ENCODE measurements around the gene RBM11. TPM values are rescaled to one million over a fixed set of nuclear protein-coding genes. Genes with fewer than 3 reads are reported as not detected.

The RBM11 gene
- total RNA-seq, 4 donors from 2014 or later, result 8.8 to 28.5 (median 13.0) TPM

DNA sequence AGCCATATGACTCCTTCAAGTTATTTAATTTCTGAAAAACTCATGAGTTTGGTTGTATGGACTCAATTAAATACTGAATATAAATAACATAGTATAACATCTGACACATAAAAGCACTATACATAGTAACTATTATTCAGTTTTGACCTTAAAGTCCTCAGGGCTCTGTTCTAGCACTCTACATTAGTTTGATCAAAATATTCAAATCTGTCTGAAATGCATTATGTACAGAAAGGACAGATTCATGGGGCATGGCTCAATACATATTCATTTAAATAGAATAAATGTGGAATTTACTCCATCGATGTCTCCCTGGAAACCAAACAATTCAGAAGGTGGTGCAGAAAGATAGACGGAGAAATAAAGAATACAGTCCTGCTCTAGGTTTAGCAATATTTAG is 49.1 kb downstream of the RBM11 start:
- no peak for DNase-seq (ENCODE audit: low spot score in 2 of 2)
- H3K9me3 ChIP-seq, result no peaks in the 10 kb centered on the region
- H3K4me3 ChIP-seq, result no peak overlapping the region
- no peaks in the 10 kb centered on the region for H3K36me3 ChIP-seq
- 81 to 85% methylated on average over 2 of the region's 2 CpGs for WGBS, 2 donors
- no peaks in the 10 kb centered on the region for H3K4me1 ChIP-seq
- H3K27ac ChIP-seq, result no peak overlapping the region
- TF ChIP-seq, protein P1, sequence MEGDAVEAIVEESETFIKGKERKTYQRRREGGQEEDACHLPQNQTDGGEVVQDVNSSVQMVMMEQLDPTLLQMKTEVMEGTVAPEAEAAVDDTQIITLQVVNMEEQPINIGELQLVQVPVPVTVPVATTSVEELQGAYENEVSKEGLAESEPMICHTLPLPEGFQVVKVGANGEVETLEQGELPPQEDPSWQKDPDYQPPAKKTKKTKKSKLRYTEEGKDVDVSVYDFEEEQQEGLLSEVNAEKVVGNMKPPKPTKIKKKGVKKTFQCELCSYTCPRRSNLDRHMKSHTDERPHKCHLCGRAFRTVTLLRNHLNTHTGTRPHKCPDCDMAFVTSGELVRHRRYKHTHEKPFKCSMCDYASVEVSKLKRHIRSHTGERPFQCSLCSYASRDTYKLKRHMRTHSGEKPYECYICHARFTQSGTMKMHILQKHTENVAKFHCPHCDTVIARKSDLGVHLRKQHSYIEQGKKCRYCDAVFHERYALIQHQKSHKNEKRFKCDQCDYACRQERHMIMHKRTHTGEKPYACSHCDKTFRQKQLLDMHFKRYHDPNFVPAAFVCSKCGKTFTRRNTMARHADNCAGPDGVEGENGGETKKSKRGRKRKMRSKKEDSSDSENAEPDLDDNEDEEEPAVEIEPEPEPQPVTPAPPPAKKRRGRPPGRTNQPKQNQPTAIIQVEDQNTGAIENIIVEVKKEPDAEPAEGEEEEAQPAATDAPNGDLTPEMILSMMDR (IDR thresholded peaks at IDR 0.05), result no peak
- TF ChIP-seq POLR2A (IDR thresholded peaks at IDR 0.05) (no peak), EP300 (IDR thresholded peaks at IDR 0.05) (no peak)
- H3K27me3 ChIP-seq, result no peaks in the 10 kb centered on the region

DNA sequence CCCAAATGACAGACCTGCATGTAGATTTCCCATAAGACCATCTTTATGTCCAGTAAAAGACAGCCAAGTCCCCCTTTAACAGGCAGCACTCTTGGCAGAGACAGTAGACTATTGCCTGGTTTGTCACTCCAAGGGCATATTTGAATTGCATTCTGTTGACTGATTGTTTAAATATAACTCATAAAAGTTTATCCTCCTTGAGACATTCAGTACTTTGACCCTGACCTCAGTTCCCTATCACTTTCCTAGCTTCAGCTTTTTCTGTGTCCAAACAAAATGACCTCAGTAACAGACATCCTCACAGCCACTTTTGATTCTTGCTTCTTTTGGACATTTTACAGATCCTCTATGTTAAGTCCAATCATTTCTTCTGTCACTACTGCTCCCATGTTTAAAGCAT is 51.1 kb downstream of the RBM11 start:
- no peak overlapping the region for H3K27ac ChIP-seq
- no peaks in the 10 kb centered on the region for H3K36me3 ChIP-seq
- DNase-seq (ENCODE audit: low spot score in 2 of 2), result no peak
- H3K27me3 ChIP-seq, result no peaks in the 10 kb centered on the region
- no peak for TF ChIP-seq POLR2A (IDR thresholded peaks at IDR 0.05)
- no peak overlapping the region for H3K4me3 ChIP-seq
- no peaks in the 10 kb centered on the region for H3K4me1 ChIP-seq
- no peaks in the 10 kb centered on the region for H3K9me3 ChIP-seq

- Histone ChIP-seq H3K36me3 (no peaks in the 10 kb centered on the region), H3K4me1 (peaks cover 0 to 4% (median 0%) of the 10 kb centered on the region in 4 donors), H3K27ac (no peak overlapping the region), H3K9me3 (no peaks in the 10 kb centered on the region), H3K27me3 (peaks cover 0 to 22% of the 10 kb centered on the region in 2 donors), H3K4me3 (no peak overlapping the region)
- DNase-seq (ENCODE audit: low spot score in 2 of 2), result no peak
- TF ChIP-seq POLR2A (IDR thresholded peaks at IDR 0.05), result no peak
- no peak for TF ChIP-seq EP300 (IDR thresholded peaks at IDR 0.05)
- TF ChIP-seq, protein P1 (IDR thresholded peaks at IDR 0.05), result no peak
- WGBS, 2 donors, result 70 to 98% methylated on average over 2 of the region's 2 CpGs
Observed at GRCh38 chr21:14270631-14271030, 54.7 kb downstream of the RBM11 start.

- 88 to 91% methylated on average over 3 of the region's 3 CpGs for WGBS, 2 donors
Observed at GRCh38 chr21:14271053-14271452, 55.1 kb downstream of the RBM11 start.

DNA sequence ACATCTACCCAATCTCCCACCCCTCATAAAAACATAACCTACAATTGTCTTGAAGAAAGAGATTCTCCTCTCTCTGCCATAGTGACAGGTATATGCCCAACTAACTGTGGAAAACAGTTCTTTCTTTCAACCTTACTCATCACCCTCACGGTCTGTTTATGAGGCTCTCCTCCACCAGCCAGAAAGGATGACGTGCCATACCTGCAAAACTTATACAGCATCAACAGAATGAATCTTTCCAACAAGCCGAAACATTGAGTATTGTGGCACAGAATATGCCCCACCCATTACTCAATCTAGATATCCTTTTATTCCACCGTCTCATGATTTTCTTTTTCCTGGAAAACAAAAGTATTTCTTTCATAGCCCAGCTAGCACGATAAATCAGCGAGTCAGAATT is 55.7 kb downstream of the RBM11 start:
- H3K27ac ChIP-seq, result no peak overlapping the region
- 71 to 75% methylated on average over 6 of the region's 6 CpGs for WGBS, 2 donors
- H3K9me3 ChIP-seq, result no peaks in the 10 kb centered on the region
- no peak overlapping the region for H3K4me3 ChIP-seq
- peaks cover 0 to 4% (median 0%) of the 10 kb centered on the region in 4 donors for H3K4me1 ChIP-seq
- H3K27me3 ChIP-seq, result peaks cover 0 to 22% of the 10 kb centered on the region in 2 donors
- DNase-seq (ENCODE audit: low spot score in 2 of 2), result no peak
- no peak for TF ChIP-seq EP300 (IDR thresholded peaks at IDR 0.05)
- TF ChIP-seq, protein P1 (IDR thresholded peaks at IDR 0.05), result no peak
- no peak for TF ChIP-seq POLR2A (IDR thresholded peaks at IDR 0.05)
- H3K36me3 ChIP-seq, result no peaks in the 10 kb centered on the region

More at GRCh38 chr21:14271053-14271452, 55.1 kb downstream of the RBM11 start:
- no peak overlapping the region for H3K27ac ChIP-seq
- H3K27me3 ChIP-seq, result peaks cover 0 to 22% of the 10 kb centered on the region in 2 donors
- no peak for DNase-seq (ENCODE audit: low spot score in 2 of 2)
- no peaks in the 10 kb centered on the region for H3K9me3 ChIP-seq
- H3K36me3 ChIP-seq, result no peaks in the 10 kb centered on the region
- peaks cover 0 to 4% (median 0%) of the 10 kb centered on the region in 4 donors for H3K4me1 ChIP-seq
- TF ChIP-seq, protein P1 (IDR thresholded peaks at IDR 0.05), result no peak
- no peak for TF ChIP-seq EP300 (IDR thresholded peaks at IDR 0.05)
- TF ChIP-seq POLR2A (IDR thresholded peaks at IDR 0.05), result no peak
- no peak overlapping the region for H3K4me3 ChIP-seq

Data from tibial nerve (tissue), 4 donors.